Vagina (tissue), 2 donors: Measurements from ENCODE around the gene SECTM1.

Experiments
- CTCF ChIP-seq, 3 experiments: fragments of 450-650 bp in 2 of 3; fragments of 200-600 bp in 1 of 3; sonication (generic) in 1 of 3; IDR thresholded peaks; one replicate each; pipeline ENCODE4 v1.5.1; 2017 to 2019; ENCODE audit warnings: antibody characterized with exemption in 3 of 3, mild to moderate bottlenecking in 2 of 3, moderate library complexity in 2 of 3
- POLR2A ChIP-seq, 2 donors: fragments of 450-650 bp; IDR thresholded peaks; one replicate each; pipeline ENCODE4 v1.6.1; 2017; ENCODE audit warnings: antibody characterized with exemption in 2 of 2, mild to moderate bottlenecking in 2 of 2, moderate library complexity in 2 of 2
- POLR2AphosphoS5 ChIP-seq, 2 donors: sonication (generic); formaldehyde crosslinking; IDR thresholded peaks; one replicate each; pipeline ENCODE4 v1.9.0; 2017; ENCODE audit warnings: antibody characterized with exemption in 2 of 2, mild to moderate bottlenecking in 2 of 2, low read depth in 1 of 2; ENCODE audit not compliant: insufficient read depth in 1 of 2

- TF ChIP-seq CTCF (IDR thresholded peaks at IDR 0.05): no peak
- no peak for TF ChIP-seq POLR2A (IDR thresholded peaks at IDR 0.05)
- TF ChIP-seq POLR2AphosphoS5 (IDR thresholded peaks at IDR 0.05; ENCODE audit: insufficient read depth in 1 of 2, low read depth in 1 of 2): no peak
These were observed 39.3 kb downstream of the SECTM1 start for GRCh38 chr17:82294064-82294773.
